Measurements from ENCODE around the gene CD33. TPM values are rescaled to one million over a fixed set of nuclear protein-coding genes. Genes with fewer than 3 reads are reported as not detected.

CD33 gene
- total and polyA plus RNA-seq, 10 donors: 9.6 to 77.8 (median 54.7) TPM

GRCh38 chr19:51282335-51282734 lies 57.5 kb downstream of the CD33 start:
- no peak for TF ChIP-seq POLR2AphosphoS5 (IDR thresholded peaks at IDR 0.05)
- no peak for TF ChIP-seq POLR2A (IDR thresholded peaks at IDR 0.05)
- no peak for TF ChIP-seq CTCF (IDR thresholded peaks at IDR 0.05 in 8 of 11, conservative IDR thresholded peaks at IDR 0.05 in 3 of 11)
- H3K9me3 ChIP-seq: peaks cover 0 to 26% (median 10%) of the 10 kb centered on the region in 8 donors
- H3K27me3 ChIP-seq (replicated peaks in 1 of 7): peaks cover 0 to 45% (median 0%) of the 10 kb centered on the region in 7 donors
- no peak overlapping the region for H3K4me3 ChIP-seq
- 80 to 87% (median 83%) methylated on average over 4 of the region's 4 CpGs for WGBS, 5 donors
- DNase-seq: no peak
- intact Hi-C loops (cut with DNase I; ENCODE audit: low total_unique reads): no loop called here
- no peaks in the 10 kb centered on the region for H3K36me3 ChIP-seq
- no peak overlapping the region for H3K27ac ChIP-seq
- no peaks in the 10 kb centered on the region for H3K4me1 ChIP-seq

- peaks cover 0 to 33% (median 0%) of the 10 kb centered on the region in 7 donors for H3K27me3 ChIP-seq (replicated peaks in 1 of 7)
- no peaks in the 10 kb centered on the region for H3K4me1 ChIP-seq
- TF ChIP-seq POLR2AphosphoS5 (IDR thresholded peaks at IDR 0.05): no peak
- no peak for TF ChIP-seq CTCF (IDR thresholded peaks at IDR 0.05 in 8 of 11, conservative IDR thresholded peaks at IDR 0.05 in 3 of 11)
- TF ChIP-seq POLR2A (IDR thresholded peaks at IDR 0.05): no peak
- H3K4me3 ChIP-seq: no peak overlapping the region
- no peak for DNase-seq
- 63 to 85% (median 81%) methylated on average over 3 of the region's 3 CpGs for WGBS, 5 donors
- H3K36me3 ChIP-seq: no peaks in the 10 kb centered on the region
- H3K27ac ChIP-seq: no peak overlapping the region
- intact Hi-C loops (cut with DNase I; ENCODE audit: low total_unique reads): no loop called here
- peaks cover 0 to 20% (median 7%) of the 10 kb centered on the region in 8 donors for H3K9me3 ChIP-seq
Measured at GRCh38 chr19:51285682-51286081, 60.8 kb downstream of the CD33 start.

Small RNA genes within 50 kb of the gene (microRNA-seq; reads per million reads assigned to microRNA genes)
- 0 reads per million in 3 donors for gene MIR8074

Small RNA genes within 50 kb of the gene (small RNA-seq; reads per million reads assigned to genes)
- gene MIR8074: 0 reads per million in 4 donors

Other genes starting within 250 kb of the CD33 start
- gene KLK7, start 241.2 kb upstream of the CD33 start, total RNA-seq: 1 to 10 TPM in 1 of 7 donors, under 1 TPM in 1, not detected in 5; 0.23 to 1.6 TPM
- gene KLK7, start 241.2 kb upstream of the CD33 start, polyA plus RNA-seq: under 1 TPM; 0.03 to 0.45 (median 0.09) TPM
- not detected for gene KLK8, start 223.5 kb upstream of the CD33 start, total RNA-seq
- gene KLK8, start 223.5 kb upstream of the CD33 start, polyA plus RNA-seq: under 1 TPM in 1 of 3 donors, not detected in 2; 0.56 TPM
- gene KLK10, start 205.4 kb upstream of the CD33 start, total RNA-seq: not detected
- under 1 TPM; 0.06 to 0.13 (median 0.09) TPM for gene KLK10, start 205.4 kb upstream of the CD33 start, polyA plus RNA-seq
- not detected for gene KLK11, start 198.5 kb upstream of the CD33 start, total RNA-seq
- gene KLK11, start 198.5 kb upstream of the CD33 start, polyA plus RNA-seq: under 1 TPM in 2 of 3 donors, not detected in 1; 0.09 to 0.29 TPM
- gene KLK12, start 190.1 kb upstream of the CD33 start, total RNA-seq: not detected
- gene KLK12, start 190.1 kb upstream of the CD33 start, polyA plus RNA-seq: under 1 TPM in 1 of 3 donors, not detected in 2; 0.16 TPM
- gene KLK13, start 160.0 kb upstream of the CD33 start, total RNA-seq: not detected
- gene KLK13, start 160.0 kb upstream of the CD33 start, polyA plus RNA-seq: under 1 TPM in 1 of 3 donors, not detected in 2; 0.13 TPM
- under 1 TPM in 2 of 7 donors, not detected in 5; 0.44 to 0.63 TPM for gene KLK14, start 142.2 kb upstream of the CD33 start, total RNA-seq
- under 1 TPM; 0.12 to 0.33 (median 0.22) TPM for gene KLK14, start 142.2 kb upstream of the CD33 start, polyA plus RNA-seq
- gene CTU1, start 116.7 kb upstream of the CD33 start, total RNA-seq: 1 to 10 TPM; 4.5 to 8.2 (median 6.5) TPM
- gene CTU1, start 116.7 kb upstream of the CD33 start, polyA plus RNA-seq: 1 to 10 TPM; 1.1 to 4.0 (median 2.6) TPM
- 10 to 100 TPM; 26.9 to 81.3 (median 42.1) TPM for gene SIGLEC9, start 100.2 kb upstream of the CD33 start, total RNA-seq
- 10 to 100 TPM in 1 of 3 donors, 1 to 10 TPM in 2; 4.6 to 13.5 (median 5.7) TPM for gene SIGLEC9, start 100.2 kb upstream of the CD33 start, polyA plus RNA-seq
- gene SIGLEC7, start 82.8 kb upstream of the CD33 start, total RNA-seq: 10 to 100 TPM; 23.1 to 59.9 (median 31.3) TPM
- gene SIGLEC7, start 82.8 kb upstream of the CD33 start, polyA plus RNA-seq: 10 to 100 TPM in 2 of 3 donors, 1 to 10 TPM in 1; 6.8 to 16.5 (median 11.0) TPM
- gene SIGLECL1, start 26.0 kb downstream of the CD33 start, total RNA-seq: under 1 TPM in 1 of 7 donors, not detected in 6; 0.88 TPM
- under 1 TPM in 1 of 3 donors, not detected in 2; 0.26 TPM for gene SIGLECL1, start 26.0 kb downstream of the CD33 start, polyA plus RNA-seq
- gene IGLON5, start 86.6 kb downstream of the CD33 start, total RNA-seq: not detected
- under 1 TPM in 1 of 3 donors, not detected in 2; 0.03 TPM for gene IGLON5, start 86.6 kb downstream of the CD33 start, polyA plus RNA-seq
- 1 to 10 TPM; 1.1 to 2.6 (median 1.6) TPM for gene VSIG10L, start 117.1 kb downstream of the CD33 start, total RNA-seq
- gene VSIG10L, start 117.1 kb downstream of the CD33 start, polyA plus RNA-seq: 1 to 10 TPM; 1.2 to 2.3 (median 1.7) TPM
- 10 to 100 TPM; 41.4 to 78.0 (median 54.1) TPM for gene ETFB, start 141.3 kb downstream of the CD33 start, total RNA-seq
- gene ETFB, start 141.3 kb downstream of the CD33 start, polyA plus RNA-seq: 100 to 1,000 TPM in 1 of 3 donors, 10 to 100 TPM in 2; 81.6 to 133 (median 93.5) TPM
- 1 to 10 TPM in 5 of 7 donors, not detected in 2; 2.1 to 4.9 (median 2.5) TPM for gene CLDND2, start 143.9 kb downstream of the CD33 start, total RNA-seq
- gene CLDND2, start 143.9 kb downstream of the CD33 start, polyA plus RNA-seq: 1 to 10 TPM in 1 of 3 donors, under 1 TPM in 2; 0.36 to 3.4 (median 0.77) TPM
- gene NKG7, start 147.6 kb downstream of the CD33 start, total RNA-seq: 100 to 1,000 TPM in 3 of 7 donors, 10 to 100 TPM in 4; 54.5 to 144 (median 94.1) TPM
- gene NKG7, start 147.6 kb downstream of the CD33 start, polyA plus RNA-seq: 10 to 100 TPM; 30.8 to 43.7 (median 37.8) TPM
- not detected for gene LIM2, start 162.9 kb downstream of the CD33 start, total RNA-seq
- gene LIM2, start 162.9 kb downstream of the CD33 start, polyA plus RNA-seq: not detected
- gene C19orf84, start 165.5 kb downstream of the CD33 start, total RNA-seq: 1 to 10 TPM in 1 of 7 donors, under 1 TPM in 2, not detected in 4; 0.20 to 2.4 (median 0.28) TPM
- under 1 TPM; 0.13 to 0.23 (median 0.19) TPM for gene C19orf84, start 165.5 kb downstream of the CD33 start, polyA plus RNA-seq
- 100 to 1,000 TPM in 4 of 7 donors, 10 to 100 TPM in 3; 68.9 to 155 (median 102) TPM for gene SIGLEC10, start 192.6 kb downstream of the CD33 start, total RNA-seq
- gene SIGLEC10, start 192.6 kb downstream of the CD33 start, polyA plus RNA-seq: 10 to 100 TPM; 38.0 to 47.3 (median 41.2) TPM
- gene SIGLEC8, start 233.4 kb downstream of the CD33 start, total RNA-seq: 10 to 100 TPM in 4 of 7 donors, 1 to 10 TPM in 3; 2.2 to 39.3 (median 10.1) TPM
- 1 to 10 TPM; 1.1 to 5.1 (median 3.5) TPM for gene SIGLEC8, start 233.4 kb downstream of the CD33 start, polyA plus RNA-seq